IMR-90 (cell line): ENCODE data around the gene NFATC1. TPM values are rescaled to one million over a fixed set of nuclear protein-coding genes. Genes with fewer than 3 reads are reported as not detected.

Experiments
- ATAC-seq: fragments of 200-7000 bp; cut with Tn5 transposase; 2 replicates; pipeline ENCODE4 v1.9.1; 2020; ENCODE audit warnings: low read depth, mild to moderate bottlenecking, moderate library complexity
- BruUV-seq: library from RNA; stranded (reverse); fragments of 400-500 nt; replicated peaks from 2 replicates; lab custom pipeline; 2021; lab: Mats Ljungman, UMichigan
- CTCF ChIA-PET: fragments of 300-600 bp; formaldehyde crosslinking; extraction: SDS; loops from one replicate; lab custom pipeline; 2021; ENCODE audit warnings: antibody characterized with exemption; lab: Yijun Ruan, JAX
- POLR2A ChIA-PET: fragments of 300-600 bp; sonication (Branson Sonifier 250); formaldehyde crosslinking; loops from one replicate; lab custom pipeline; 2022; ENCODE audit warnings: antibody characterized with exemption; ENCODE audit not compliant: unreplicated experiment; lab: Charles Lee
- DNase-seq: peaks from one replicate; pipeline ENCODE4 v3.0.0; 2013
- H2AFZ ChIP-seq: replicated peaks from 2 replicates; pipeline ENCODE3; 2013; ENCODE audit warnings: low read length, mild to moderate bottlenecking; ENCODE audit not compliant: poor library complexity
- H2AK5ac ChIP-seq: 2 replicates; pipeline ENCODE4 v1.6.1; 2013; ENCODE audit warnings: low read depth, low read length, inconsistent platforms
- H2AK9ac ChIP-seq: replicated peaks from 2 replicates; pipeline ENCODE3; 2013; ENCODE audit warnings: mild to moderate bottlenecking, low read depth, low read length, moderate library complexity; ENCODE audit not compliant: poor library complexity
- H2BK120ac ChIP-seq: 2 replicates; pipeline ENCODE4 v1.6.1; 2013; ENCODE audit warnings: low read depth, low read length, inconsistent platforms
- H2BK15ac ChIP-seq: 3 replicates; pipeline ENCODE4 v1.6.1; 2013; ENCODE audit warnings: low read depth, low read length, inconsistent platforms
- H2BK20ac ChIP-seq: 2 replicates; pipeline ENCODE4 v1.6.1; 2013; ENCODE audit warnings: low read depth, mild to moderate bottlenecking, inconsistent platforms, low read length, moderate library complexity
- H2BK5ac ChIP-seq: 2 replicates; pipeline ENCODE4 v1.6.1; 2013; ENCODE audit warnings: mild to moderate bottlenecking, low read depth, low read length, inconsistent platforms; ENCODE audit not compliant: poor library complexity, severe bottlenecking
- H3K14ac ChIP-seq: replicated peaks from 2 replicates; pipeline ENCODE4 v1.6.1; 2013; ENCODE audit warnings: low read depth, low read length, inconsistent platforms
- H3K18ac ChIP-seq: 2 replicates; pipeline ENCODE4 v1.6.1; 2013; ENCODE audit warnings: low read depth, low read length, control low read depth
- H3K23ac ChIP-seq: 2 replicates; pipeline ENCODE4 v1.6.1; 2013; ENCODE audit warnings: low read depth, low read length, inconsistent platforms
- H3K27ac ChIP-seq: 2 replicates; pipeline ENCODE4 v1.5.1; 2013; ENCODE audit warnings: mild to moderate bottlenecking, control low read depth, low read length; ENCODE audit not compliant: insufficient read depth
- H3K27me3 ChIP-seq: 2 replicates; pipeline ENCODE4 v1.6.1; 2013; ENCODE audit warnings: low read length; ENCODE audit not compliant: control insufficient read depth, insufficient read depth
- H3K36me3 ChIP-seq: 2 replicates; pipeline ENCODE4 v1.6.1; 2013; ENCODE audit warnings: low read length, mixed read lengths; ENCODE audit not compliant: control insufficient read depth, insufficient read depth
- H3K4ac ChIP-seq: 2 replicates; pipeline ENCODE4 v1.6.1; 2013; ENCODE audit warnings: low read depth, low read length, inconsistent platforms
- H3K4me1 ChIP-seq: 2 replicates; pipeline ENCODE4 v1.6.1; 2013; ENCODE audit warnings: low read length, mixed read lengths; ENCODE audit not compliant: control insufficient read depth, insufficient read depth
- H3K4me2 ChIP-seq: 2 replicates; pipeline ENCODE4 v1.6.1; 2013; ENCODE audit warnings: low read depth, mild to moderate bottlenecking, control low read depth, low read length, moderate library complexity
- H3K4me3 ChIP-seq: 2 replicates; pipeline ENCODE4 v1.5.1; 2013; ENCODE audit warnings: low read depth, mild to moderate bottlenecking, control low read depth, low read length, moderate library complexity; ENCODE audit not compliant: insufficient read depth
- H3K56ac ChIP-seq: 2 replicates; pipeline ENCODE4 v1.6.1; 2013; ENCODE audit warnings: low read length, inconsistent platforms; ENCODE audit not compliant: insufficient read depth; ENCODE audit errors: extremely low read depth
- H3K79me1 ChIP-seq, 2 experiments: 2 replicates each; pipeline ENCODE4 v1.6.1; 2013; ENCODE audit warnings: low read length in 2 of 2, inconsistent platforms in 1 of 2, low read depth in 1 of 2
- H3K9ac ChIP-seq: 2 replicates; pipeline ENCODE4 v1.6.1; 2013; ENCODE audit warnings: low read depth, low read length, control low read depth
- H3K9me1 ChIP-seq: 2 replicates; pipeline ENCODE4 v1.6.1; 2013; ENCODE audit warnings: low read length, inconsistent platforms; ENCODE audit not compliant: insufficient read depth
- H3K9me3 ChIP-seq: 2 replicates; pipeline ENCODE4 v1.6.1; 2013; ENCODE audit warnings: low read length; ENCODE audit not compliant: control insufficient read depth, insufficient read depth
- H4K20me1 ChIP-seq: 2 replicates; pipeline ENCODE4 v1.6.1; 2013; ENCODE audit warnings: low read length, inconsistent platforms; ENCODE audit not compliant: insufficient read depth
- H4K5ac ChIP-seq: 2 replicates; pipeline ENCODE4 v1.6.1; 2013; ENCODE audit warnings: mild to moderate bottlenecking, low read depth, low read length, control low read depth
- H4K8ac ChIP-seq, 2 experiments: 2 replicates each; pipeline ENCODE4 v1.6.1; 2013; ENCODE audit warnings: low read depth in 2 of 2, low read length in 2 of 2, control low read depth in 1 of 2, inconsistent platforms in 1 of 2
- H4K91ac ChIP-seq: 2 replicates; pipeline ENCODE4 v1.6.1; 2013; ENCODE audit warnings: low read depth, low read length, inconsistent platforms; ENCODE audit not compliant: insufficient read depth
- BHLHE40 ChIP-seq: fragments of 150-350 bp; IDR thresholded peaks from 2 replicates; pipeline ENCODE4 v1.6.1; 2016; ENCODE audit warnings: mild to moderate bottlenecking, low read depth, low read length
- FOS ChIP-seq: fragments of 150-350 bp; IDR thresholded peaks from 2 replicates; pipeline ENCODE4 v1.6.1; 2016; ENCODE audit warnings: low read depth, low read length
- MAZ ChIP-seq: IDR thresholded peaks from 2 replicates; pipeline ENCODE4 v1.6.1; 2012; ENCODE audit warnings: low read depth, mild to moderate bottlenecking, low read length, improper control_type of control experiment, moderate library complexity, borderline replicate concordance
- SMC3 ChIP-seq: fragments of 150-350 bp; IDR thresholded peaks from 2 replicates; pipeline ENCODE4 v1.6.1; 2016; ENCODE audit warnings: low read depth, mild to moderate bottlenecking, antibody characterized with exemption, low read length, moderate library complexity
- WGBS, 2 experiments: methylation state at CpG; one replicate each; pipeline versions ENCODE4 v1.1.5 to v1.1.7; 2013; ENCODE audit warnings: missing lambda C conversion rate in 2 of 2; ENCODE audit not compliant: insufficient read length in 1 of 2; ENCODE audit errors: extremely low coverage in 2 of 2; 5-methylcytosine and 5-hydroxymethylcytosine counted together
- dilution Hi-C: fragments of 300-500 bp; cut with HindIII; formaldehyde crosslinking; loops from one replicate; pipeline ENCODE4 v1.14.3; 2018; ENCODE audit warnings: low sequenced_read_pairs; ENCODE audit not compliant: unreplicated experiment
- in situ Hi-C: fragments of 300-500 bp; cut with MboI; formaldehyde crosslinking; loops from 3 replicates; pipeline ENCODE4 v1.14.3; 2019; ENCODE audit warnings: low sequenced_read_pairs, inconsistent platforms, mixed read lengths
- intact Hi-C: fragments of 100-400 bp; cut with micrococcal nuclease; formaldehyde crosslinking; loops from 2 replicates; pipeline ENCODE4 v1.10.0; 2022
- polyA plus RNA-seq, 3 experiments: library from polyadenylated mRNA; depleted of rRNA; stranded (reverse); fragments of >200 nt; gene quantifications; 2 replicates each; pipeline ENCODE4 v1.2.3, GENCODE V29; 2012; ENCODE audit warnings: low replicate concordance in 1 of 3
- total RNA-seq: library from RNA; depleted of rRNA; stranded (reverse); fragments of >200 nt; gene quantifications from 2 replicates; pipeline ENCODE4 v1.2.3, GENCODE V29; 2012

The NFATC1 gene
- total and polyA plus RNA-seq, 2 of the 4 experiments (the other 2 are of a cell fraction): 0.36 to 1.8 TPM

GRCh38 chr18:79560042-79560860 lies 164.5 kb downstream of the NFATC1 start:
- no peak overlapping the region for H4K91ac ChIP-seq
- H3K4ac ChIP-seq: no peak overlapping the region
- no peak overlapping the region for H3K9ac ChIP-seq
- H2BK5ac ChIP-seq: no peak overlapping the region
- H3K9me3 ChIP-seq: no peaks in the 10 kb centered on the region
- H3K27ac ChIP-seq: no peak overlapping the region
- 91% methylated on average over 20 of the region's 34 CpGs; no CpG with 5 or more reads in 1 of the 2 experiments for WGBS, 2 experiments
- no peak overlapping the region for H3K23ac ChIP-seq
- H4K8ac ChIP-seq: no peak overlapping the region
- H3K4me3 ChIP-seq: no peak overlapping the region
- H2AK9ac ChIP-seq: no peak overlapping the region
- in situ Hi-C loops: no loop called here
- no peak overlapping the region for H2BK15ac ChIP-seq
- dilution Hi-C loops: no loop called here
- H2AFZ ChIP-seq: no peak overlapping the region
- no peaks in the 10 kb centered on the region for H3K4me1 ChIP-seq
- ATAC-seq: no peak
- no peaks in the 10 kb centered on the region for H3K79me1 ChIP-seq
- no peaks in the 10 kb centered on the region for H3K9me1 ChIP-seq
- POLR2A ChIA-PET: no interaction called here
- no peak overlapping the region for H2AK5ac ChIP-seq
- CTCF ChIA-PET: no interaction called here
- no peak overlapping the region for H4K5ac ChIP-seq
- no peak overlapping the region for H2BK20ac ChIP-seq
- H3K4me2 ChIP-seq: no peak overlapping the region
- H4K20me1 ChIP-seq: no peaks in the 10 kb centered on the region
- no peak for DNase-seq
- peaks cover 13% of the 10 kb centered on the region; the same call in 1 of the 2 replicates for H3K27me3 ChIP-seq
- intact Hi-C loops: no loop called here
- no TSS peak for BruUV-seq
- TF ChIP-seq FOS (no peak), BHLHE40 (no peak), SMC3 (no peak), MAZ (no peak)
- H3K18ac ChIP-seq: no peak overlapping the region
- no peak overlapping the region for H3K56ac ChIP-seq
- no peak overlapping the region for H2BK120ac ChIP-seq
- no peak overlapping the region for H3K14ac ChIP-seq
- H3K36me3 ChIP-seq: no peaks in the 10 kb centered on the region
